HEK293T (cell line): ENCODE data around the gene MTMR3.

Source experiments
- ARNT ChIP-seq: fragments of 450-650 bp; IDR thresholded peaks from 2 replicates; pipeline ENCODE4 v1.6.1; 2017; ENCODE audit warnings: mild to moderate bottlenecking
- BHLHE40 ChIP-seq: fragments of 450-650 bp; IDR thresholded peaks from 2 replicates; pipeline ENCODE4 v1.6.1; 2016; ENCODE audit warnings: mild to moderate bottlenecking, moderate library complexity, borderline replicate concordance
- ELF4 ChIP-seq: fragments of 450-650 bp; IDR thresholded peaks from 2 replicates; pipeline ENCODE4 v1.6.1; 2017; ENCODE audit warnings: antibody characterized with exemption
- FOXA1 ChIP-seq: fragments of 450-650 bp; IDR thresholded peaks from 2 replicates; pipeline ENCODE4 v1.6.1; 2016; ENCODE audit warnings: mild to moderate bottlenecking
- FOXK2 ChIP-seq: fragments of 450-650 bp; IDR thresholded peaks from 2 replicates; pipeline ENCODE4 v1.6.1; 2016; ENCODE audit warnings: mild to moderate bottlenecking
- FOXM1 ChIP-seq: fragments of 450-650 bp; IDR thresholded peaks from 2 replicates; pipeline ENCODE4 v1.6.1; 2017; ENCODE audit warnings: mild to moderate bottlenecking, borderline replicate concordance
- L3MBTL2 ChIP-seq: fragments of 450-650 bp; conservative IDR thresholded peaks from 2 replicates; pipeline ENCODE4 v1.6.1; 2016; ENCODE audit warnings: mild to moderate bottlenecking
- LEF1 ChIP-seq: fragments of 450-650 bp; IDR thresholded peaks from 2 replicates; pipeline ENCODE4 v1.6.1; 2017; ENCODE audit warnings: mild to moderate bottlenecking, borderline replicate concordance
- NFRKB ChIP-seq: fragments of 450-650 bp; IDR thresholded peaks from 2 replicates; pipeline ENCODE4 v1.6.1; 2016; ENCODE audit warnings: mild to moderate bottlenecking, moderate library complexity
- SP1 ChIP-seq: fragments of 450-650 bp; IDR thresholded peaks from 2 replicates; pipeline ENCODE4 v1.6.1; 2017
- SUZ12 ChIP-seq: fragments of 450-650 bp; IDR thresholded peaks from 2 replicates; pipeline ENCODE4 v1.6.1; 2016; ENCODE audit warnings: mild to moderate bottlenecking
- ZNF384 ChIP-seq: fragments of 450-650 bp; IDR thresholded peaks from 2 replicates; pipeline ENCODE4 v1.6.1; 2016
- TF ChIP-seq, protein P1 (sequence below): fragments of 450-650 bp; IDR thresholded peaks from 2 replicates; pipeline ENCODE4 v1.6.1; 2016

DNA sequence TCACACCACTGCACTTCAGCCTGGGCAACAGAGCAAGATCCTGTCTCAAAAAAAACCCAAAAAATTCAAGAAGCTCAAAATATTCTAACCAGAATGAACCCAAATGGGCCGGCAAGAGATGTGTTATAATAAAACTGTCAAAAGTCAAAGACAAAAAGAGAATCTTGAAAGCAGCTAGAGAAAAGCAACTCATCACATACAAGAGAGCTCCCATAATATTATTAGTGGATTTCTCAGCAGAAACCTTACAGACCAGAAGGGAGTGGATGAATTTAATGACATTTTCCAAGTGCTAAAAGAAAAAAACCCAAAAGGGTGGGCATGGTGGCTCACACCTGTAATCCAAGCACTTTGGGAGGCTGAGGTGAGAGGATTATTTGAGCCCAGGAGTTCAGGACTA, 174.4 kb downstream of the MTMR3 start:
- no peak for TF ChIP-seq FOXK2
- TF ChIP-seq FOXM1: no peak
- no peak for TF ChIP-seq ARNT
- TF ChIP-seq SP1: no peak
- TF ChIP-seq FOXA1: no peak
- no peak for TF ChIP-seq NFRKB
- no peak for TF ChIP-seq SUZ12
- no peak for TF ChIP-seq ELF4
- no peak for TF ChIP-seq LEF1
- TF ChIP-seq, protein P1, sequence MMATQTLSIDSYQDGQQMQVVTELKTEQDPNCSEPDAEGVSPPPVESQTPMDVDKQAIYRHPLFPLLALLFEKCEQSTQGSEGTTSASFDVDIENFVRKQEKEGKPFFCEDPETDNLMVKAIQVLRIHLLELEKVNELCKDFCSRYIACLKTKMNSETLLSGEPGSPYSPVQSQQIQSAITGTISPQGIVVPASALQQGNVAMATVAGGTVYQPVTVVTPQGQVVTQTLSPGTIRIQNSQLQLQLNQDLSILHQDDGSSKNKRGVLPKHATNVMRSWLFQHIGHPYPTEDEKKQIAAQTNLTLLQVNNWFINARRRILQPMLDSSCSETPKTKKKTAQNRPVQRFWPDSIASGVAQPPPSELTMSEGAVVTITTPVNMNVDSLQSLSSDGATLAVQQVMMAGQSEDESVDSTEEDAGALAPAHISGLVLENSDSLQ: no peak
- no peak for TF ChIP-seq BHLHE40
- TF ChIP-seq ZNF384: no peak
- TF ChIP-seq L3MBTL2: no peak
